ENCODE results near the gene LMNTD2.

Gene LMNTD2

GRCh38 chr11:550021-550745, 10.4 kb downstream of the LMNTD2 start:
- H3K36me3 ChIP-seq (ENCODE audit: insufficient read depth, low read length) = no peaks in the 10 kb centered on the region
- H2AFZ ChIP-seq (ENCODE audit: low read length, unreplicated experiment) = no peak overlapping the region
- H3K27me3 ChIP-seq (ENCODE audit: insufficient read depth, low read length) = peaks cover 10% of the 10 kb centered on the region; the same call in 1 of the 2 replicates
- H3K79me2 ChIP-seq (ENCODE audit: control insufficient read depth, insufficient read depth, low read length, unreplicated experiment) = no peaks in the 10 kb centered on the region
- no peak overlapping the region for H3K27ac ChIP-seq (ENCODE audit: low read depth, low read length)
- H3K4me1 ChIP-seq (ENCODE audit: control insufficient read depth, insufficient read depth, low read length, unreplicated experiment) = peaks cover 4% of the 10 kb centered on the region
- H3K4me3 ChIP-seq (ENCODE audit: low read depth, low read length) = no peak overlapping the region

GRCh38 chr11:548700-549603, 11.6 kb downstream of the LMNTD2 start:
- Histone ChIP-seq H3K27me3 (ENCODE audit: insufficient read depth, low read length) (no peaks in the 10 kb centered on the region), H3K4me3 (ENCODE audit: low read depth, low read length) (no peak overlapping the region), H3K79me2 (ENCODE audit: control insufficient read depth, insufficient read depth, low read length, unreplicated experiment) (no peaks in the 10 kb centered on the region), H3K36me3 (ENCODE audit: insufficient read depth, low read length) (no peaks in the 10 kb centered on the region), H3K27ac (ENCODE audit: low read depth, low read length) (no peak overlapping the region), H3K4me1 (ENCODE audit: control insufficient read depth, insufficient read depth, low read length, unreplicated experiment) (peaks cover 4% of the 10 kb centered on the region), H2AFZ (ENCODE audit: low read length, unreplicated experiment) (no peak overlapping the region)

GRCh38 chr11:545171-545570, 15.4 kb downstream of the LMNTD2 start:
- Histone ChIP-seq H3K79me2 (ENCODE audit: control insufficient read depth, insufficient read depth, low read length, unreplicated experiment) (no peaks in the 10 kb centered on the region), H3K36me3 (ENCODE audit: insufficient read depth, low read length) (no peaks in the 10 kb centered on the region), H3K27ac (ENCODE audit: low read depth, low read length) (no peak overlapping the region), H3K27me3 (ENCODE audit: insufficient read depth, low read length) (no peaks in the 10 kb centered on the region), H2AFZ (ENCODE audit: low read length, unreplicated experiment) (no peak overlapping the region), H3K4me3 (ENCODE audit: low read depth, low read length) (no peak overlapping the region), H3K4me1 (ENCODE audit: control insufficient read depth, insufficient read depth, low read length, unreplicated experiment) (no peaks in the 10 kb centered on the region)

GRCh38 chr11:544817-545166, 15.7 kb downstream of the LMNTD2 start:
- Histone ChIP-seq H3K79me2 (ENCODE audit: control insufficient read depth, insufficient read depth, low read length, unreplicated experiment) (no peaks in the 10 kb centered on the region), H3K4me1 (ENCODE audit: control insufficient read depth, insufficient read depth, low read length, unreplicated experiment) (no peaks in the 10 kb centered on the region), H3K36me3 (ENCODE audit: insufficient read depth, low read length) (no peaks in the 10 kb centered on the region), H2AFZ (ENCODE audit: low read length, unreplicated experiment) (no peak overlapping the region), H3K27me3 (ENCODE audit: insufficient read depth, low read length) (no peaks in the 10 kb centered on the region), H3K4me3 (ENCODE audit: low read depth, low read length) (no peak overlapping the region), H3K27ac (ENCODE audit: low read depth, low read length) (no peak overlapping the region)

- Histone ChIP-seq H3K79me2 (ENCODE audit: control insufficient read depth, insufficient read depth, low read length, unreplicated experiment) (no peaks in the 10 kb centered on the region), H2AFZ (ENCODE audit: low read length, unreplicated experiment) (no peak overlapping the region), H3K27ac (ENCODE audit: low read depth, low read length) (no peak overlapping the region), H3K4me1 (ENCODE audit: control insufficient read depth, insufficient read depth, low read length, unreplicated experiment) (peaks cover 7% of the 10 kb centered on the region), H3K4me3 (ENCODE audit: low read depth, low read length) (no peak overlapping the region), H3K36me3 (ENCODE audit: insufficient read depth, low read length) (no peaks in the 10 kb centered on the region), H3K27me3 (ENCODE audit: insufficient read depth, low read length) (no peaks in the 10 kb centered on the region)
Observed at GRCh38 chr11:541433-541885, 19.1 kb downstream of the LMNTD2 start.

- no peak overlapping the region for H3K27ac ChIP-seq (ENCODE audit: low read depth, low read length)
- no peaks in the 10 kb centered on the region for H3K36me3 ChIP-seq (ENCODE audit: insufficient read depth, low read length)
- H3K27me3 ChIP-seq (ENCODE audit: insufficient read depth, low read length) = no peaks in the 10 kb centered on the region
- no peaks in the 10 kb centered on the region for H3K79me2 ChIP-seq (ENCODE audit: control insufficient read depth, insufficient read depth, low read length, unreplicated experiment)
- no peak overlapping the region for H3K4me3 ChIP-seq (ENCODE audit: low read depth, low read length)
- no peak overlapping the region for H2AFZ ChIP-seq (ENCODE audit: low read length, unreplicated experiment)
- H3K4me1 ChIP-seq (ENCODE audit: control insufficient read depth, insufficient read depth, low read length, unreplicated experiment) = peaks cover 7% of the 10 kb centered on the region
Observed at GRCh38 chr11:540583-541432, 19.7 kb downstream of the LMNTD2 start.

GRCh38 chr11:539971-540481, 20.5 kb downstream of the LMNTD2 start:
- Histone ChIP-seq H3K27ac (ENCODE audit: low read depth, low read length) (no peak overlapping the region), H3K4me1 (ENCODE audit: control insufficient read depth, insufficient read depth, low read length, unreplicated experiment) (peaks cover 7% of the 10 kb centered on the region)

GRCh38 chr11:538431-539051, 22.0 kb downstream of the LMNTD2 start:
- Histone ChIP-seq H2AFZ (ENCODE audit: low read length, unreplicated experiment) (no peak overlapping the region), H3K79me2 (ENCODE audit: control insufficient read depth, insufficient read depth, low read length, unreplicated experiment) (peaks cover 15% of the 10 kb centered on the region), H3K4me3 (ENCODE audit: low read depth, low read length) (no peak overlapping the region), H3K27me3 (ENCODE audit: insufficient read depth, low read length) (no peaks in the 10 kb centered on the region), H3K4me1 (ENCODE audit: control insufficient read depth, insufficient read depth, low read length, unreplicated experiment) (peaks cover 7% of the 10 kb centered on the region), H3K27ac (ENCODE audit: low read depth, low read length) (no peak overlapping the region), H3K36me3 (ENCODE audit: insufficient read depth, low read length) (0 out of 2 replicates have a peak, but pooled peaks cover 1% of the 10 kb centered on the region)

More at GRCh38 chr11:539971-540481, 20.5 kb downstream of the LMNTD2 start:
- Histone ChIP-seq H3K27me3 (ENCODE audit: insufficient read depth, low read length) (no peaks in the 10 kb centered on the region), H3K79me2 (ENCODE audit: control insufficient read depth, insufficient read depth, low read length, unreplicated experiment) (no peaks in the 10 kb centered on the region), H3K4me3 (ENCODE audit: low read depth, low read length) (no peak overlapping the region), H2AFZ (ENCODE audit: low read length, unreplicated experiment) (no peak overlapping the region), H3K36me3 (ENCODE audit: insufficient read depth, low read length) (no peaks in the 10 kb centered on the region)

- H2AFZ ChIP-seq (ENCODE audit: low read length, unreplicated experiment) = no peak overlapping the region
- H3K27ac ChIP-seq (ENCODE audit: low read depth, low read length) = no peak overlapping the region
Observed at GRCh38 chr11:537622-538430, 22.7 kb downstream of the LMNTD2 start.

More at GRCh38 chr11:537622-538430, 22.7 kb downstream of the LMNTD2 start:
- no peaks in the 10 kb centered on the region for H3K27me3 ChIP-seq (ENCODE audit: insufficient read depth, low read length)
- H3K36me3 ChIP-seq (ENCODE audit: insufficient read depth, low read length) = 0 out of 2 replicates have a peak, but pooled peaks cover 3% of the 10 kb centered on the region
- H3K4me3 ChIP-seq (ENCODE audit: low read depth, low read length) = peak overlapping the region; percentile 86
- H3K79me2 ChIP-seq (ENCODE audit: control insufficient read depth, insufficient read depth, low read length, unreplicated experiment) = peaks cover 16% of the 10 kb centered on the region
- H3K4me1 ChIP-seq (ENCODE audit: control insufficient read depth, insufficient read depth, low read length, unreplicated experiment) = peaks cover 7% of the 10 kb centered on the region
